PC-9 (cell line): ENCODE measurements around the gene CCDC91. TPM values are rescaled to one million over a fixed set of nuclear protein-coding genes. Genes with fewer than 3 reads are reported as not detected.

ENCODE experiments used
- BruUV-seq: library from RNA; stranded (reverse); fragments of 400-500 nt; replicated peaks from 2 replicates; lab custom pipeline; 2021; lab: Mats Ljungman, UMichigan
- CTCF ChIA-PET: fragments of 300-600 bp; sonication (Branson Sonifier 250); formaldehyde crosslinking; loops from one replicate; lab custom pipeline; 2022; ENCODE audit warnings: antibody characterized with exemption; lab: Charles Lee
- POLR2A ChIA-PET: fragments of 300-600 bp; sonication (Branson Sonifier 250); formaldehyde crosslinking; loops from one replicate; lab custom pipeline; 2022; ENCODE audit warnings: antibody characterized with exemption; ENCODE audit not compliant: unreplicated experiment; lab: Charles Lee
- DNase-seq, 2 experiments: peaks; one replicate each; pipeline versions ENCODE4 v3.0.0 to v3.0.0-alpha.2; 2015 to 2022; ENCODE audit warnings: mixed read lengths in 1 of 2
- H2AFZ ChIP-seq: fragments of 200-600 bp; sonication (generic); 2 replicates; pipeline ENCODE4 v1.8.1; 2017; ENCODE audit warnings: antibody characterized with exemption
- H3F3A ChIP-seq: fragments of 200-600 bp; sonication (generic); 2 replicates; pipeline ENCODE4 v1.8.1; 2017; ENCODE audit warnings: antibody characterized with exemption, mild to moderate bottlenecking, low read depth; ENCODE audit not compliant: insufficient read depth
- H3K27ac ChIP-seq: fragments of 200-600 bp; sonication (generic); 2 replicates; pipeline ENCODE4 v1.6.1; 2016; ENCODE audit warnings: mixed run types
- H3K27me3 ChIP-seq: fragments of 200-600 bp; sonication (generic); 2 replicates; pipeline ENCODE4 v1.6.1; 2016; ENCODE audit warnings: low read depth, mixed run types; ENCODE audit not compliant: insufficient read depth
- H3K36me3 ChIP-seq: fragments of 200-600 bp; sonication (generic); 2 replicates; pipeline ENCODE4 v1.6.1; 2016; ENCODE audit warnings: low read depth, mixed run types
- H3K4me1 ChIP-seq: fragments of 200-600 bp; sonication (generic); replicated peaks from 2 replicates; pipeline ENCODE4 v1.6.1; 2016; ENCODE audit warnings: mixed run types; ENCODE audit not compliant: insufficient read depth
- H3K4me2 ChIP-seq: fragments of 200-600 bp; sonication (generic); 2 replicates; pipeline ENCODE4 v1.6.1; 2017; ENCODE audit warnings: mixed run types
- H3K4me3 ChIP-seq: fragments of 200-600 bp; sonication (generic); 2 replicates; pipeline ENCODE4 v1.6.1; 2016; ENCODE audit warnings: mixed run types
- H3K79me2 ChIP-seq: fragments of 200-600 bp; sonication (generic); 2 replicates; pipeline ENCODE4 v1.6.1; 2017; ENCODE audit warnings: low read depth, mixed run types
- H3K9me2 ChIP-seq: fragments of 200-600 bp; sonication (generic); 2 replicates; pipeline ENCODE4 v1.8.1; 2017; ENCODE audit warnings: mild to moderate bottlenecking; ENCODE audit not compliant: insufficient read depth
- H3K9me3 ChIP-seq: fragments of 200-600 bp; sonication (generic); 2 replicates; pipeline ENCODE4 v1.8.1; 2016; ENCODE audit warnings: low read depth; ENCODE audit not compliant: insufficient read depth
- H4K20me1 ChIP-seq: fragments of 200-600 bp; sonication (generic); 2 replicates; pipeline ENCODE4 v1.8.1; 2017; ENCODE audit not compliant: insufficient read depth
- CTCF ChIP-seq: fragments of 200-600 bp; sonication (generic); conservative IDR thresholded peaks from 2 replicates; pipeline ENCODE4 v1.6.1; 2017; ENCODE audit warnings: mixed run types, antibody characterized with exemption, mild to moderate bottlenecking, moderate library complexity
- EZH2 ChIP-seq: fragments of 200-600 bp; sonication (generic); IDR thresholded peaks from 2 replicates; pipeline ENCODE4 v1.8.0; 2017; ENCODE audit warnings: antibody characterized with exemption, low read depth
- intact Hi-C: fragments of 100-400 bp; cut with micrococcal nuclease; formaldehyde crosslinking; loops from one replicate; pipeline ENCODE4 v1.10.0; 2022; ENCODE audit not compliant: unreplicated experiment
- total RNA-seq: library from RNA; stranded (reverse); gene quantifications from 2 replicates; pipeline ENCODE4 v1.2.3, GENCODE V29; 2021

CCDC91 gene
- total RNA-seq, 1 experiment from 2014 or later = 38.9 TPM

GRCh38 chr12:28235985-28236384 is 45.7 kb downstream of the CCDC91 start:
- Histone ChIP-seq H3K27me3 (no peaks in the 10 kb centered on the region), H3K9me3 (no peaks in the 10 kb centered on the region), H3K27ac (no peak overlapping the region), H4K20me1 (no peaks in the 10 kb centered on the region), H3K9me2 (no peaks in the 10 kb centered on the region), H3F3A (no peaks in the 10 kb centered on the region), H2AFZ (no peak overlapping the region), H3K36me3 (no peaks in the 10 kb centered on the region), H3K4me2 (no peak overlapping the region), H3K4me3 (no peak overlapping the region), H3K4me1 (no peaks in the 10 kb centered on the region), H3K79me2 (0 out of 2 replicates have a peak, but pooled peaks cover 3% of the 10 kb centered on the region)
- no TSS peak for BruUV-seq
- intact Hi-C loops = no loop called here
- POLR2A ChIA-PET = no interaction called here
- CTCF ChIA-PET = no interaction called here
- TF ChIP-seq EZH2 (no peak), CTCF (no peak)
- no peak for DNase-seq

GRCh38 chr12:28237423-28237822 is 47.2 kb downstream of the CCDC91 start:
- Histone ChIP-seq H3K9me3 (no peaks in the 10 kb centered on the region), H3K27me3 (no peaks in the 10 kb centered on the region), H4K20me1 (no peaks in the 10 kb centered on the region), H3K36me3 (no peaks in the 10 kb centered on the region), H3K4me3 (no peak overlapping the region), H3F3A (no peaks in the 10 kb centered on the region), H3K4me2 (no peak overlapping the region), H3K79me2 (no peaks in the 10 kb centered on the region), H3K27ac (no peak overlapping the region), H3K9me2 (no peaks in the 10 kb centered on the region), H2AFZ (no peak overlapping the region), H3K4me1 (no peaks in the 10 kb centered on the region)
- ChIA-PET POLR2A (no interaction called here), CTCF (no interaction called here)
- no peak; the same call in 1 of the 2 replicates for TF ChIP-seq CTCF
- no peak for TF ChIP-seq EZH2
- intact Hi-C loops = no loop called here
- no peak for DNase-seq
- no TSS peak for BruUV-seq

GRCh38 chr12:28239918-28240317 is 49.7 kb downstream of the CCDC91 start:
- intact Hi-C loops = no loop called here
- no peaks in the 10 kb centered on the region; the same call in 1 of the 2 replicates for H3K9me3 ChIP-seq
- CTCF ChIA-PET = no interaction called here

More at GRCh38 chr12:28239918-28240317, 49.7 kb downstream of the CCDC91 start:
- H4K20me1 ChIP-seq = no peaks in the 10 kb centered on the region
- H3K79me2 ChIP-seq = no peaks in the 10 kb centered on the region
- H3K4me1 ChIP-seq = no peaks in the 10 kb centered on the region
- H2AFZ ChIP-seq = no peak overlapping the region
- TF ChIP-seq EZH2 (no peak), CTCF (no peak)
- no peak overlapping the region for H3K4me3 ChIP-seq
- POLR2A ChIA-PET = no interaction called here
- H3K27me3 ChIP-seq = no peaks in the 10 kb centered on the region
- no peak overlapping the region for H3K4me2 ChIP-seq
- no peak overlapping the region for H3K27ac ChIP-seq
- H3K36me3 ChIP-seq = no peaks in the 10 kb centered on the region
- BruUV-seq = no TSS peak
- no peaks in the 10 kb centered on the region; the same call in 1 of the 2 replicates for H3F3A ChIP-seq
- no peaks in the 10 kb centered on the region for H3K9me2 ChIP-seq
- DNase-seq = no peak
